ENCODE results near the gene CSPG5. TPM values are rescaled to one million over a fixed set of nuclear protein-coding genes. Genes with fewer than 3 reads are reported as not detected.

The CSPG5 gene
- total and polyA plus RNA-seq, 8 donors: under 0.01 to 3.8 (median 0.35) TPM; not detected in 3

GRCh38 chr3:47612178-47612577, 33.5 kb upstream of the CSPG5 start:
- no peaks in the 10 kb centered on the region for H3K27me3 ChIP-seq
- intact Hi-C loops (cut with DNase I; ENCODE audit: low total_unique reads): no loop called here
- peaks cover 0 to 26% (median 13%) of the 10 kb centered on the region in 4 donors for H3K4me1 ChIP-seq
- H3K27ac ChIP-seq: peak overlapping the region in 3 of 5 donors; percentile 1 to 50 (median 16)
- peaks cover 19 to 60% (median 57%) of the 10 kb centered on the region in 4 donors for H3K36me3 ChIP-seq
- DNase-seq: peak in 1 of 2 donors; percentile 66
- TF ChIP-seq POLR2AphosphoS5 (IDR thresholded peaks at IDR 0.05) (peak in 1 of 3 donors; percentile 25), CTCF (IDR thresholded peaks at IDR 0.05) (no peak), EP300 (IDR thresholded peaks at IDR 0.05) (no peak), POLR2A (IDR thresholded peaks at IDR 0.05) (no peak)
- H3K9me3 ChIP-seq: no peaks in the 10 kb centered on the region
- H3K4me3 ChIP-seq: no peak overlapping the region

GRCh38 chr3:47611576-47611975, 32.9 kb upstream of the CSPG5 start:
- intact Hi-C loops (cut with DNase I; ENCODE audit: low total_unique reads): no loop called here
- Histone ChIP-seq H3K4me3 (no peak overlapping the region), H3K9me3 (no peaks in the 10 kb centered on the region), H3K4me1 (peaks cover 0 to 26% (median 13%) of the 10 kb centered on the region in 4 donors), H3K36me3 (peaks cover 25 to 59% (median 57%) of the 10 kb centered on the region in 4 donors), H3K27me3 (no peaks in the 10 kb centered on the region), H3K27ac (peak overlapping the region in 2 of 5 donors; percentile 10 to 50)
- WGBS, 5 donors: 54 to 68% (median 59%) methylated on average over 2 of the region's 2 CpGs
- peak in 1 of 2 donors; percentile 13 for DNase-seq
- no peak for TF ChIP-seq POLR2AphosphoS5 (IDR thresholded peaks at IDR 0.05)
- no peak for TF ChIP-seq POLR2A (IDR thresholded peaks at IDR 0.05)
- TF ChIP-seq CTCF (IDR thresholded peaks at IDR 0.05): no peak
- TF ChIP-seq EP300 (IDR thresholded peaks at IDR 0.05): no peak

GRCh38 chr3:47610583-47610982, 31.9 kb upstream of the CSPG5 start:
- Histone ChIP-seq H3K27me3 (no peaks in the 10 kb centered on the region), H3K4me3 (no peak overlapping the region), H3K36me3 (peaks cover 26 to 59% (median 57%) of the 10 kb centered on the region in 4 donors), H3K27ac (no peak overlapping the region), H3K9me3 (no peaks in the 10 kb centered on the region), H3K4me1 (peaks cover 0 to 26% (median 13%) of the 10 kb centered on the region in 4 donors)
- DNase-seq: no peak
- intact Hi-C loops (cut with DNase I; ENCODE audit: low total_unique reads): no loop called here
- TF ChIP-seq POLR2AphosphoS5 (IDR thresholded peaks at IDR 0.05): no peak
- TF ChIP-seq POLR2A (IDR thresholded peaks at IDR 0.05): no peak
- no peak for TF ChIP-seq EP300 (IDR thresholded peaks at IDR 0.05)
- no peak for TF ChIP-seq CTCF (IDR thresholded peaks at IDR 0.05)
- 75 to 94% (median 91%) methylated on average over 3 of the region's 3 CpGs for WGBS, 5 donors

GRCh38 chr3:47607335-47607734, 28.7 kb upstream of the CSPG5 start:
- H3K36me3 ChIP-seq: peaks cover 26 to 86% (median 74%) of the 10 kb centered on the region in 4 donors
- intact Hi-C loops (cut with DNase I; ENCODE audit: low total_unique reads): no loop called here
- WGBS, 5 donors: 65 to 79% (median 75%) methylated on average over 2 of the region's 2 CpGs
- peaks cover 0 to 14% (median 3%) of the 10 kb centered on the region in 4 donors for H3K4me1 ChIP-seq
- H3K27me3 ChIP-seq: no peaks in the 10 kb centered on the region
- no peak for DNase-seq
- no peaks in the 10 kb centered on the region for H3K9me3 ChIP-seq
- no peak overlapping the region for H3K27ac ChIP-seq
- no peak for TF ChIP-seq CTCF (IDR thresholded peaks at IDR 0.05)
- TF ChIP-seq POLR2A (IDR thresholded peaks at IDR 0.05): no peak
- no peak overlapping the region for H3K4me3 ChIP-seq
